HepG2 (cell line): Measurements from ENCODE around the gene CTLA4.

Experiments
- ATF7 ChIP-seq, 2 experiments: fragments of 450-650 bp in 1 of 2; sonication (generic) in 1 of 2; formaldehyde crosslinking in 1 of 2; IDR thresholded peaks; 2 replicates each; pipeline versions ENCODE4 v1.4.0 to v1.6.1; 2016 to 2020; ENCODE audit warnings: antibody characterized with exemption in 1 of 2, mild to moderate bottlenecking in 1 of 2, missing genetic modification reagents in 1 of 2
- KAT7 ChIP-seq: IDR thresholded peaks from 2 replicates; pipeline ENCODE4 v1.6.1; 2018; ENCODE audit warnings: borderline replicate concordance, missing compliant biosample characterization
- MATR3 ChIP-seq: sonication (generic); formaldehyde crosslinking; IDR thresholded peaks from 2 replicates; pipeline ENCODE4 v1.4.0; 2020; ENCODE audit warnings: missing genetic modification reagents
- NFIB ChIP-seq: sonication (generic); formaldehyde crosslinking; IDR thresholded peaks from 2 replicates; pipeline ENCODE4 v1.9.0; 2021; ENCODE audit warnings: missing genetic modification reagents, mild to moderate bottlenecking, borderline replicate concordance
- RELA ChIP-seq: sonication (generic); formaldehyde crosslinking; IDR thresholded peaks from 2 replicates; pipeline ENCODE4 v1.4.0; 2020; ENCODE audit warnings: missing genetic modification reagents
- SETDB1 ChIP-seq: sonication (generic); formaldehyde crosslinking; IDR thresholded peaks from 2 replicates; pipeline ENCODE4 v1.5.1; 2020; ENCODE audit warnings: missing genetic modification reagents, mild to moderate bottlenecking, borderline replicate concordance
- ZNF138 ChIP-seq: sonication (generic); formaldehyde crosslinking; IDR thresholded peaks from 2 replicates; pipeline ENCODE4 v1.5.0; 2020; ENCODE audit warnings: mild to moderate bottlenecking, low read depth, missing genetic modification reagents

DNA sequence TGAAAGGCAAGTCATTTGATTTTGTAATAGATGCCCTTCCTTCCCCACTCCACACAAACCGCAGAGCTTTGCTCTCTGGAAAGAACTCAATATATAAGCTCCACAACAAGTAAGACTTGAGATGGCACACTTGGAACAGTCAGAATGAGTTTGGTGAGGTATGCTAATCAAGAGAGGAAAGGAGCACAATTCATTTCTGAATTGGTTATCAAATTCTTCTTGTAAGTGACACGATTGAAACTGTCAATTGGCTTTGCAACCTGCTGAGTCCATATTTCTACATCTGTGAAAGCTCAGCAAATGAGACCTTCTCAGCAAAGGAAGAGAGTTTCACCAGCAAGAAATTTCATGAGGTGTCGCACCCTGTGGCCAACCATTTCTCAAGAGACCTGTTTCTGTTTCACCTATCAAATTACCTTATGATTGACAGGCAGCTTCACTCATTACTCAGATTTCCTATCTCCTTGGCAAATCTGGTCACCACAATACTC is 19.1 kb downstream of the CTLA4 start:
- no peak for TF ChIP-seq ZNF138 (CRISPR knock-in tag)
- TF ChIP-seq SETDB1 (CRISPR knock-in tag): no peak
- no peak for TF ChIP-seq KAT7
- TF ChIP-seq NFIB (CRISPR knock-in tag): no peak
- TF ChIP-seq MATR3 (CRISPR knock-in tag): no peak
- no peak for TF ChIP-seq ATF7 (IDR thresholded peaks at IDR 0.05)
- no peak for TF ChIP-seq ATF7 (CRISPR knock-in tag; IDR thresholded peaks at IDR 0.05)
- no peak for TF ChIP-seq RELA (CRISPR knock-in tag)
